HuH-7 (cell line): ENCODE measurements around the gene CYBB.
"Not testable (repeated sequence)": the region's sequence is repeated elsewhere in the genome, so short reads cannot be mapped to it uniquely, and the experiment has no call there.

Experiments
- DNase-seq: peaks from one replicate; pipeline ENCODE4 v3.0.0; 2011; ENCODE audit warnings: low spot score

The CYBB gene

GRCh38 chrX:37779857-37780256 is at the start of gene CYBB:
CYBB (plus strand) TSS chrX:37780059; CDS start chrX:37780078, 19 bp downstream.
- no peak for DNase-seq

GRCh38 chrX:37745354-37745753 is 34.5 kb upstream of the CYBB start:
- peak; percentile 22 for DNase-seq

GRCh38 chrX:37745835-37746217 is 34.0 kb upstream of the CYBB start:
- no peak for DNase-seq

GRCh38 chrX:37746218-37746941 is 33.5 kb upstream of the CYBB start:
- no peak for DNase-seq

GRCh38 chrX:37746951-37747350 is 32.9 kb upstream of the CYBB start:
- DNase-seq, result no peak

GRCh38 chrX:37752281-37752680 is 27.6 kb upstream of the CYBB start:
- no peak for DNase-seq

GRCh38 chrX:37752936-37753335 is 26.9 kb upstream of the CYBB start:
- DNase-seq, result no peak

- DNase-seq, result no peak
These were observed 26.5 kb upstream of the CYBB start for GRCh38 chrX:37753384-37753783.

GRCh38 chrX:37754516-37754915 is 25.3 kb upstream of the CYBB start:
- DNase-seq, result no peak

- DNase-seq, result no peak
These were observed 24.8 kb upstream of the CYBB start for GRCh38 chrX:37755025-37755424.

- no peak for DNase-seq
These were observed 22.8 kb upstream of the CYBB start for GRCh38 chrX:37757082-37757481.

GRCh38 chrX:37759351-37759750 is 20.5 kb upstream of the CYBB start:
- no peak for DNase-seq

GRCh38 chrX:37759878-37760418 is 19.9 kb upstream of the CYBB start:
- no peak for DNase-seq

GRCh38 chrX:37763400-37763799 is 16.5 kb upstream of the CYBB start:
- DNase-seq, result no peak

GRCh38 chrX:37765507-37765906 is 14.4 kb upstream of the CYBB start:
- no peak for DNase-seq

- no peak for DNase-seq
These were observed 12.4 kb upstream of the CYBB start for GRCh38 chrX:37767430-37767829.

GRCh38 chrX:37768866-37769265 is 11.0 kb upstream of the CYBB start:
- not testable (repeated sequence) for DNase-seq

- no peak for DNase-seq
These were observed 3.4 kb upstream of the CYBB start for GRCh38 chrX:37776283-37776986.

- DNase-seq, result no peak
These were observed 2.9 kb upstream of the CYBB start for GRCh38 chrX:37776987-37777325.

- no peak for DNase-seq
These were observed 1.2 kb downstream of the CYBB start for GRCh38 chrX:37781081-37781480.

GRCh38 chrX:37781814-37782213 is 2.0 kb downstream of the CYBB start:
- no peak for DNase-seq

GRCh38 chrX:37782359-37782758 is 2.5 kb downstream of the CYBB start:
- no peak for DNase-seq

- no peak for DNase-seq
These were observed 3.4 kb downstream of the CYBB start for GRCh38 chrX:37783305-37783704.

GRCh38 chrX:37785569-37785968 is 5.7 kb downstream of the CYBB start:
- DNase-seq, result no peak
